HEK293 (cell line): ENCODE measurements around the gene HHIPL1.
A peak's percentile ranks its signal among the peaks of the same experiment; 100 is the strongest.

Experiments used
- CTCF ChIA-PET: fragments of 350-600 bp; formaldehyde crosslinking; extraction: SDS; loops from one replicate; lab custom pipeline; 2021; ENCODE audit warnings: antibody characterized with exemption; lab: Yijun Ruan, JAX
- POLR2A ChIA-PET: fragments of 300-600 bp; formaldehyde crosslinking; extraction: SDS; loops from one replicate; lab custom pipeline; 2020; ENCODE audit warnings: antibody characterized with exemption, inconsistent platforms; lab: Yijun Ruan, JAX
- H3K27ac ChIP-seq: fragments of 200-500 bp; sonication (Bioruptor generic); 2 replicates; pipeline ENCODE4 v1.5.1; 2014; ENCODE audit warnings: low read depth, low read length, control low read depth, inconsistent platforms; ENCODE audit errors: extremely low read depth
- H3K36me3 ChIP-seq, 2 experiments: fragments of 200-500 bp in 1 of 2; sonication (Bioruptor generic) in 1 of 2; 1 replicate in 1 of 2; 2 replicates in 1 of 2; pipeline ENCODE4 v1.5.1; 2014 to 2017; ENCODE audit warnings: inconsistent platforms in 2 of 2, low read length in 2 of 2; ENCODE audit not compliant: control insufficient read depth in 2 of 2, insufficient read depth in 1 of 2
- H3K4me1 ChIP-seq: fragments of 200-500 bp; sonication (Bioruptor generic); 2 replicates; pipeline ENCODE4 v1.5.1; 2014; ENCODE audit warnings: mild to moderate bottlenecking, low read length, inconsistent platforms; ENCODE audit not compliant: control insufficient read depth, insufficient read depth
- H3K4me3 ChIP-seq: 2 replicates; pipeline ENCODE4 v1.5.1; 2011; ENCODE audit warnings: low read depth, mild to moderate bottlenecking, control low read depth, low read length, moderate library complexity
- H3K9me3 ChIP-seq: fragments of 200-500 bp; sonication (Bioruptor generic); 2 replicates; pipeline ENCODE4 v1.5.1; 2014; ENCODE audit warnings: low read depth, low read length, inconsistent platforms; ENCODE audit not compliant: control insufficient read depth, insufficient read depth
- ATF2 ChIP-seq: fragments of 450-650 bp; formaldehyde crosslinking; IDR thresholded peaks from 2 replicates; pipeline ENCODE4 v1.5.1; 2016; ENCODE audit warnings: missing biosample characterization, missing genetic modification characterization, low read depth
- FEZF1 ChIP-seq: fragments of 450-650 bp; formaldehyde crosslinking; IDR thresholded peaks from 2 replicates; pipeline ENCODE4 v1.5.1; 2016; ENCODE audit warnings: missing biosample characterization, missing genetic modification characterization
- GFI1B ChIP-seq: fragments of 450-650 bp; formaldehyde crosslinking; IDR thresholded peaks from 2 replicates; pipeline ENCODE4 v1.5.1; 2016; ENCODE audit warnings: missing biosample characterization, missing genetic modification characterization
- INSM2 ChIP-seq: fragments of 450-650 bp; formaldehyde crosslinking; IDR thresholded peaks from 2 replicates; pipeline ENCODE4 v1.5.1; 2016; ENCODE audit warnings: missing biosample characterization, missing genetic modification characterization
- KLF16 ChIP-seq: fragments of 450-650 bp; formaldehyde crosslinking; IDR thresholded peaks from 2 replicates; pipeline ENCODE4 v1.5.1; 2017; ENCODE audit warnings: missing biosample characterization, missing genetic modification characterization
- KLF9 ChIP-seq: fragments of 450-650 bp; formaldehyde crosslinking; IDR thresholded peaks from 2 replicates; pipeline ENCODE4 v1.5.1; 2016; ENCODE audit warnings: missing biosample characterization, missing genetic modification characterization, low read depth
- MEIS1 ChIP-seq: sonication (generic); formaldehyde crosslinking; IDR thresholded peaks from 2 replicates; pipeline ENCODE4 v1.8.1; 2022; ENCODE audit warnings: missing genetic modification reagents, mild to moderate bottlenecking, borderline replicate concordance
- ZBTB10 ChIP-seq: fragments of 450-650 bp; formaldehyde crosslinking; IDR thresholded peaks from 2 replicates; pipeline ENCODE4 v1.5.1; 2016; ENCODE audit warnings: missing biosample characterization, missing genetic modification characterization
- ZBTB11 ChIP-seq: fragments of 450-650 bp; formaldehyde crosslinking; conservative IDR thresholded peaks from 2 replicates; pipeline ENCODE4 v1.5.1; 2016; ENCODE audit warnings: low read depth, missing biosample characterization, missing genetic modification characterization
- ZNF114 ChIP-seq: fragments of 450-650 bp; formaldehyde crosslinking; IDR thresholded peaks from 2 replicates; pipeline ENCODE4 v1.5.0; 2017; ENCODE audit warnings: missing biosample characterization, missing genetic modification characterization
- ZNF223 ChIP-seq: fragments of 450-650 bp; formaldehyde crosslinking; IDR thresholded peaks from 2 replicates; pipeline ENCODE4 v1.5.1; 2016; ENCODE audit warnings: missing biosample characterization, missing genetic modification characterization
- ZNF23 ChIP-seq: fragments of 450-650 bp; formaldehyde crosslinking; IDR thresholded peaks from 2 replicates; pipeline ENCODE4 v1.5.1; 2016; ENCODE audit warnings: missing biosample characterization, missing genetic modification characterization, borderline replicate concordance
- ZNF292 ChIP-seq: fragments of 450-650 bp; formaldehyde crosslinking; IDR thresholded peaks from 2 replicates; pipeline ENCODE4 v1.5.1; 2016; ENCODE audit warnings: low read depth, missing biosample characterization, missing genetic modification characterization, borderline replicate concordance
- ZNF302 ChIP-seq: fragments of 450-650 bp; formaldehyde crosslinking; IDR thresholded peaks from 2 replicates; pipeline ENCODE4 v1.5.1; 2016; ENCODE audit warnings: missing biosample characterization, missing genetic modification characterization, low read depth
- ZNF324 ChIP-seq: fragments of 450-650 bp; formaldehyde crosslinking; IDR thresholded peaks from 2 replicates; pipeline ENCODE4 v1.5.1; 2016; ENCODE audit warnings: missing biosample characterization, missing genetic modification characterization
- ZNF391 ChIP-seq: fragments of 450-650 bp; formaldehyde crosslinking; IDR thresholded peaks from 2 replicates; pipeline ENCODE4 v1.5.1; 2016; ENCODE audit warnings: low read depth, missing biosample characterization, missing genetic modification characterization, borderline replicate concordance
- ZNF416 ChIP-seq: fragments of 450-650 bp; formaldehyde crosslinking; IDR thresholded peaks from 2 replicates; pipeline ENCODE4 v1.5.1; 2016; ENCODE audit warnings: missing biosample characterization, missing genetic modification characterization
- ZNF544 ChIP-seq: fragments of 450-650 bp; formaldehyde crosslinking; IDR thresholded peaks from 2 replicates; pipeline ENCODE4 v1.5.0; 2017; ENCODE audit warnings: missing biosample characterization, missing genetic modification characterization
- ZNF548 ChIP-seq: fragments of 450-650 bp; formaldehyde crosslinking; IDR thresholded peaks from 2 replicates; pipeline ENCODE4 v1.5.1; 2016; ENCODE audit warnings: missing biosample characterization, missing genetic modification characterization
- ZNF768 ChIP-seq: fragments of 450-650 bp; formaldehyde crosslinking; IDR thresholded peaks from 2 replicates; pipeline ENCODE4 v1.5.1; 2018; ENCODE audit warnings: missing biosample characterization, mild to moderate bottlenecking, missing genetic modification characterization
- ZNF776 ChIP-seq: fragments of 450-650 bp; formaldehyde crosslinking; IDR thresholded peaks from 2 replicates; pipeline ENCODE4 v1.5.0; 2017; ENCODE audit warnings: missing biosample characterization, missing genetic modification characterization, borderline replicate concordance

HHIPL1 gene

GRCh38 chr14:99667045-99667444 lies 22.1 kb downstream of the HHIPL1 start:
- POLR2A ChIA-PET = no interaction called here
- no peak overlapping the region for H3K27ac ChIP-seq
- H3K9me3 ChIP-seq = no peaks in the 10 kb centered on the region
- CTCF ChIA-PET = interaction anchor here (0.9 to 1.5 kb wide), 3 partner anchors 8 to 280 kb away, joined by 3 to 5 read pairs (median 4); no protein-coding TSS in a partner anchor
- H3K36me3 ChIP-seq = no peaks in the 10 kb centered on the region
- H3K4me3 ChIP-seq = no peak overlapping the region
- H3K4me1 ChIP-seq = no peaks in the 10 kb centered on the region; the same call in 1 of the 2 replicates
- TF ChIP-seq ZNF768 = peak; percentile 80; the same call in 1 of the 2 replicates
- no peak for TF ChIP-seq ZNF292 (tag by site-specific recombination)
- TF ChIP-seq, all 188 proteins: peak for 1

GRCh38 chr14:99667821-99668220 lies 22.9 kb downstream of the HHIPL1 start:
- no peaks in the 10 kb centered on the region; the same call in 1 of the 2 replicates for H3K4me1 ChIP-seq
- H3K9me3 ChIP-seq = no peaks in the 10 kb centered on the region
- TF ChIP-seq GFI1B (tag by site-specific recombination) = no peak
- TF ChIP-seq ZNF544 (tag by site-specific recombination) = no peak
- no peak for TF ChIP-seq ZNF223
- TF ChIP-seq ZNF768 = no peak
- no peak for TF ChIP-seq ZNF776 (tag by site-specific recombination)
- TF ChIP-seq ZNF391 = no peak
- TF ChIP-seq KLF9 (tag by site-specific recombination) = no peak
- TF ChIP-seq ZNF416 (tag by site-specific recombination) = no peak
- TF ChIP-seq ZNF23 (tag by site-specific recombination) = no peak
- no peak for TF ChIP-seq ZNF548 (tag by site-specific recombination)
- TF ChIP-seq FEZF1 (tag by site-specific recombination) = no peak
- no peak for TF ChIP-seq MEIS1 (CRISPR knock-in tag)
- no peak for TF ChIP-seq ATF2 (tag by site-specific recombination)
- no peak for TF ChIP-seq INSM2 (tag by site-specific recombination)
- no peak for TF ChIP-seq ZNF302
- TF ChIP-seq ZNF324 (tag by site-specific recombination) = no peak
- no peak for TF ChIP-seq KLF16 (tag by site-specific recombination)
- TF ChIP-seq ZBTB11 = no peak
- TF ChIP-seq ZBTB10 (tag by site-specific recombination) = no peak
- no peak for TF ChIP-seq ZNF114
- CTCF ChIA-PET = interaction anchor here (1.2 to 2.0 kb wide), 5 partner anchors 9 to 279 kb away, joined by 4 to 6 read pairs (median 4); partner anchors contain the start of gene CYP46A1
- no peak overlapping the region for H3K4me3 ChIP-seq
- POLR2A ChIA-PET = interaction anchor here (1.0 kb wide), 1 partner anchor 16 kb away, joined by 3 read pairs; the partner anchor contains the start of gene CYP46A1
- no peaks in the 10 kb centered on the region for H3K36me3 ChIP-seq
- no peak overlapping the region for H3K27ac ChIP-seq
